HG02610 (cell line): ENCODE results near the gene EDN2.

Experiments used
- ATAC-seq: cut with Tn5 transposase; IDR thresholded peaks from one replicate; pipeline ENCODE4 v1.9.1; 2021; ENCODE audit warnings: mild to moderate bottlenecking, moderate library complexity; ENCODE audit not compliant: unreplicated experiment

The EDN2 gene

GRCh38 chr1:41486053-41486370 lies 1.5 kb upstream of the EDN2 start:
- no peak for ATAC-seq

DNA sequence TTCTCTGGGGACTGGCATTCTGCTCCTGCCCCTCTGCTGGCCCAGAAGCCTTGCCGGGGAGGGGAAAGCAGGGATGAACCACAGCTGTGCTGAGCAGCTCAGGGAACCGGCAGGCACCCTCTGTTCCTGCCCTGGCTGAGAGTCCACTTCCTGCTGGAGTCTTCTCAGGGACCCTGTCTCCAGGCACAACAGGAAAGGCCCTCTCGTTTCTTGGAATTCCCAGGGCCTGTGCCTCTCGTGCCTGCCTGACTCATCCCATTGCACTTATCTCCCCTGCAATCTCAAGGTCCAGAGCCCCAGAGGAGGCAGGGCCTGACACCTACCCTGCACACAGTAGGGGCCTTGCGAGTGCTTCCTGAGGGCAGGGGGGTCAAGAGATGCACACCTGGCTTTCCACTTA lies 1.1 kb upstream of the EDN2 start:
- no peak for ATAC-seq

DNA sequence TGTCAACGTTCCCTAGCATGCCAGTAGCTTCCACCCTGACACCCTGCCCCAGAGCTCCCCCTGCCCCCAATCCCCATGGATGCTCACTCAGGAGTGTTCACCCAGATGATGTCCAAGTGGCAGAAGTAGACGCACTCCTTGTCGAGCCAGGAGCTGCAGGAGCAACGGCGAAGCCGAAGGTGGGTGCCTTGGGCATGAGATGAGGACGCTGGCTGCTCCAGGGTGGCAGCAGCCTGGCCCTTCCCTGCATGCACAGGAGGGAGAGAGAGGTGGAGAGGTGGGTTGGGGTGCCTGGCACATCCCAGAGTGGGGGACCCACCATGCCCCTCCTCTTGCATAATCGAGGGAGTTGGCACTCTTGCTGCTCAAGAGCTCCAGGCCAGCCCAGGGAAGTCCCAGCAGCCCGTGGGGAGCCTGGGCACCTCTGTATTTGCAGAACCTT lies 502 bp downstream of the EDN2 start:
- ATAC-seq: no peak

GRCh38 chr1:41483001-41483850 lies 1.3 kb downstream of the EDN2 start:
- no peak for ATAC-seq

DNA sequence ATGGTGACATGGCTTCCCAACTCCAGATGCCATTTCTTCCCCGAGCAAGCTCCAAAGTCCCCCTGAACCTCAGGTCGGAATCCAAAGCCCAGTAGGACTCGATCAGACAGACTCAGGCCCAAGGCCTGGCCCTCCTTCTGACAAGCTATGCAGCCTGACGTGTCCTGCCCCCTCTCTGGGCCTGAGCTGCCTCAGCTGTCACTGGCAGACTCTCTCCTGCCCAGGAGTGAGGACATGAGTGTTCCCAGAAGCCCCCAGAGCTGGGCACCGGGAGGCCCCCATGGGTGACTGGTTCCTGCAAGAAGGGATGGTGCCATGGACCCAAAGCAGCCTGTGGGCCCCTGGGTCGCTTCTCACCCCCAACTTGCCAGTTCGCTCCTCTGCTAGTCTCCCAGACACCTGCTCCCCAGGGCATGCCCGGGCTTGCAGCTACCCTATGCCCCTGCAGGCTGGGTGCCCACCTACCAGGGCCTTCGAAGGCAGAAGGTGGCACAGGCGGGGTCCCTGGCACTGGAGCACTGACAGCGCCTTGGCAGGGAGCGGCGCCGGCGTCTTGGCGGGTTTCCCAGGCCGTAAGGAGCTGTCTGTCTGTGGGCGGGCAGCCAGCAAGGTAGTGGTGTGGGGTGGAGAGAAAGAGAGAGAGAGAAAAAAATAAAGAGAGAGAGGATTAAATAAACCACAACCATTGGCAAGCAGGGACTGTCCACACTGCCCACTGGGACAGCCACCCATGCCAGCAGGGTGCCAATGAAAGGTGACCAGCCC lies 2.3 kb downstream of the EDN2 start:
- no peak for ATAC-seq

- no peak for ATAC-seq
Measured at GRCh38 chr1:41481109-41481775, 3.2 kb downstream of the EDN2 start.

GRCh38 chr1:41480204-41481108 lies 4.0 kb downstream of the EDN2 start:
- ATAC-seq: no peak

DNA sequence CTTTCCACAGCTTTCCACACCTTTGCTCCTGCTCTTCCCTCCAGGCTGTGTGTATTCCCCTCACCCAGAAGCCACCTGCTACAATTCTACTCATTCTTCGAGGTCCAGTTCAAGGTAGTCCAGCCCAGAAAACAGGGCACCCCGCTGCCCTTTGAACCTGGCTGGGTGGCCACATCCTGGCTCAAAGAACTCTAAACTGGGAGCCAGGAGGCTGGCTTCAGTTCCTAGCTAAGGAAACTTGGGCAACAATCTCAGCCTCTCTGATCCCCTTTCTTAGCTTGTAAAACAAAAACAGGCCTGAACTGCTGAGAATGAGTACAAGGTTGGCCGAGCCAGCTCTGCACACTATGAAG lies 4.7 kb downstream of the EDN2 start:
- no peak for ATAC-seq

DNA sequence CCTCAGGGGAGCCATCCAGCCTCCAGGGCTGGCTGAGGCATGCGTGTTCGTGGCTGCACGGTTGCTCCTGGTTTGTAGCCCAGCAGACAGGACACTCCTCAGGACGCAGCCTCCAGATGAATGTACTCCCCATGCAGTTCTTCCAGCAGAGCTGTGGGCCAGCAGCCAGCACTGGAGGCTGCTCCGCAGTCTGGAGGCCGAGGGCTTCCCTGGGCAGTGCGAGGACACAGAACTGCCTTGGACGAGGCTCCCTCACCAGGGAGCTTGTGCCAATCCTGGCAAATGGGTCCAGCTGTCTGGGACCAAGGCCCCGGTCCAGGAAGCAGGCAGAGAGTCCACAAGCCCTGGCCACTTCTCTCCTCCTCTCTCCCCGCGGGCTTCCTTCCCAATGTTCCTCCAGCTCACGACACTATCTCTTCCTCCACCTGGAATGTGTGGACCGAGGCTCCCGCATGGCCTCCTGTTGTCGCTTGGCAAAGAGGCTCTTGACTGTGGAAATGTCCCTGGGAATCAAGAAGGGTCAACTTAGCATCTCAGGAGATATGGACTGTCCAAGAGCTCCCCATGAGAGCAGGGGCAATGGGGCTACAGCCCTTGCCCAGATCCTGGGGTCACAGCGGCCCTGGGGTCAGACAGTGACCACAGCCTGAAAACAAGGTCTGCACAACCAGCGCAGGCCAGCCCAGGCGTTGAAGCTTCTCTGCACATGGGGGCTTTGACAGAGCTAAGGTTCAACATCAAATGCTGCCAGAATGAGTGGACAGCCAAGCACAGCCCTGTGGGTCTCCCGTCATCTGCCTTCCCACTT lies 5.3 kb downstream of the EDN2 start:
- no peak for ATAC-seq

- ATAC-seq: no peak
Measured at GRCh38 chr1:41478118-41478748, 6.2 kb downstream of the EDN2 start.

GRCh38 chr1:41476807-41477361 lies 7.6 kb downstream of the EDN2 start:
- ATAC-seq: no peak

- no peak for ATAC-seq
Measured at GRCh38 chr1:41475859-41476567, 8.5 kb downstream of the EDN2 start.

DNA sequence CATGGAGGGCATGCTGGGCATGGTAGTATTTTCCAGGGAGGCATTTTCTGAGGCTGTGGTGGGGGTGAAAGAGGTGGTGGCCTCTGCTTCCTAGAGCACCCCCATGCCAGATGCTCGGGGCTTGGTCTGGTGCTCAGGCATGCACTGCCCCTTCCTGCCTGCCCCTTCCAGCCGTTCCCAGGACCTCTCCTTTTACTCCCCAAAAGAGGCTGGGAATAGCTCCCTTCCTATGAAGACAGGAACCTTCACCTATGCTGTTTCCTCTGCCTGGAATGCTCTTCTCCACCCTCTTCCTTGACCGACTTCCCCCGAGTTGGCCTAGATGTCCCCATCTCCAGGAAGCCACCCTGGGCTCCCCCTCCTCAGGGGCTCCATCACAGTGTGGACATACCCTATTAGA lies 9.1 kb downstream of the EDN2 start:
- no peak for ATAC-seq

DNA sequence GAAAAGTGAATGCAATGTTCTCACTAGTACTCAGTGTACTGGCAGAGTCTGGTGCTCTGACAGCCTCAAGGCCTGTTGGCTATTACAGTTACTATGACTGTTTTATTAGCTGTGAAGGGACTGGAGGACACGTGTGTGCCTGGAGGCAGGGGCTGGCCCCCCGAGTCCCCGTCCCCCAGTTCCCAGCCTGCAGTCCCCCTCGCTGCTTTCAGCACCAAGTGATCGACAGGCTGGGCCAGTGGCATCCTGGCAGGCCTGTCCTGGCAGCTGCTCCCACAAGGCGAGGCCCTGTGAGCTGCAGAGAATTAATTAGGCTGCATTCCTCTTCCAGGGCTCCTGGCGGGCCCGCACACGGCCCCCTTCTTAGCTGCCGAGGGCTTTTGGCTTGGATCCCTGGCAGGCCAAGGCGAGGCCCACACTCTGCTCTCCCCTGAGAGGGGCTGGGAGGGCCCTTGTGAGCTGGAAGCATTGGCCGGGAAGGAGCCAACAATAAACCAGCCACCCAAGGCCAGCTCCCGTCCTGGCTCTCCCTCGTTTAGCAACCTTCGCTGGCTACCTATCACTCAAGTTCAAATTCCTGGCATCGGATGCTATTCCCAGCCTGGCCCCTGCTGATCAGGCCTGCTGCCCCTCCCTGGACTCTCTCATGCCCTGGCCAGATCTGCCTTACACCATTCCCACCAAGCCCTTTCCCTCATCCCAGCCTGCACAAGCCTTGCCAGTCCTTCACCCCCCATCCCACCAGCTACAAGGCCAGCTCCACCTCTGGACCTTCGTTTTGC lies 9.8 kb downstream of the EDN2 start:
- no peak for ATAC-seq

GRCh38 chr1:41473738-41474362 lies 10.6 kb downstream of the EDN2 start:
- no peak for ATAC-seq

GRCh38 chr1:41471658-41472057 lies 12.8 kb downstream of the EDN2 start:
- ATAC-seq: no peak

- no peak for ATAC-seq
Measured at GRCh38 chr1:41469706-41470105, 14.8 kb downstream of the EDN2 start.
